Stimulated activated CD4-positive, alpha-beta T cell treated with anti-CD3 and anti-CD28 coated beads, Interleukin-1b, Interleukin-23, amount 100 ng/mL, for 1 hour (primary cell): ENCODE measurements around the gene PROB1.
"Not testable (repeated sequence)": the region's sequence is repeated elsewhere in the genome, so short reads cannot be mapped to it uniquely, and the experiment has no call there.

Experiments
- DNase-seq, 2 donors: peaks; one replicate each; pipeline ENCODE4 v3.0.0-alpha.2; 2020; ENCODE audit warnings: low read depth in 2 of 2

PROB1 gene, protein sequence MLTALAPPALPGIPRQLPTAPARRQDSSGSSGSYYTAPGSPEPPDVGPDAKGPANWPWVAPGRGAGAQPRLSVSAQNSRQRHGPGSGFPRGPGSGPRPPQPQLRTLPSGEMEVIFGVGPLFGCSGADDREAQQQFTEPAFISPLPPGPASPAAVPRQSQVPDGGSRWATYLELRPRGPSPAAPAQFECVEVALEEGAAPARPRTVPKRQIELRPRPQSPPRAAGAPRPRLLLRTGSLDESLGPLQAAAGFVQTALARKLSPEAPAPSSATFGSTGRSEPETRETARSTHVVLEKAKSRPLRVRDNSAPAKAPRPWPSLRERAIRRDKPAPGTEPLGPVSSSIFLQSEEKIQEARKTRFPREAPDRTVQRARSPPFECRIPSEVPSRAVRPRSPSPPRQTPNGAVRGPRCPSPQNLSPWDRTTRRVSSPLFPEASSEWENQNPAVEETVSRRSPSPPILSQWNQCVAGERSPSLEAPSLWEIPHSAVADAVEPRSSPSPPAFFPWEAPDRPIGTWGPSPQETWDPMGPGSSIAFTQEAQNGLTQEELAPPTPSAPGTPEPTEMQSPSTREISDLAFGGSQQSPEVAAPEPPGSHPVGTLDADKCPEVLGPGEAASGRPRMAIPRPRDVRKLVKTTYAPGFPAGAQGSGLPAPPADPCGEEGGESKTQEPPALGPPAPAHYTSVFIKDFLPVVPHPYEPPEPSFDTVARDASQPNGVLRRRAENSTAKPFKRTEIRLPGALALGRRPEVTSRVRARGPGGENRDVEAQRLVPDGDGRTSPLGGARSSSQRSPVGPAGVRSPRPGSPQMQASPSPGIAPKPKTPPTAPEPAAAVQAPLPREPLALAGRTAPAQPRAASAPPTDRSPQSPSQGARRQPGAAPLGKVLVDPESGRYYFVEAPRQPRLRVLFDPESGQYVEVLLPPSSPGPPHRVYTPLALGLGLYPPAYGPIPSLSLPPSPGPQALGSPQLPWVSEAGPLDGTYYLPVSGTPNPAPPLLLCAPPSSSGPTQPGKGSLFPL

GRCh38 chr5:139394654-139395566 is at the start of gene PROB1:
Gene PROB1, minus strand, starts transcription at chr5:139395104. Its CDS starts 23 bp downstream, at chr5:139395081.
- DNase-seq: no peak

- DNase-seq: no peak
Observed at GRCh38 chr5:139443831-139444453, 49.0 kb upstream of the PROB1 start.

DNA sequence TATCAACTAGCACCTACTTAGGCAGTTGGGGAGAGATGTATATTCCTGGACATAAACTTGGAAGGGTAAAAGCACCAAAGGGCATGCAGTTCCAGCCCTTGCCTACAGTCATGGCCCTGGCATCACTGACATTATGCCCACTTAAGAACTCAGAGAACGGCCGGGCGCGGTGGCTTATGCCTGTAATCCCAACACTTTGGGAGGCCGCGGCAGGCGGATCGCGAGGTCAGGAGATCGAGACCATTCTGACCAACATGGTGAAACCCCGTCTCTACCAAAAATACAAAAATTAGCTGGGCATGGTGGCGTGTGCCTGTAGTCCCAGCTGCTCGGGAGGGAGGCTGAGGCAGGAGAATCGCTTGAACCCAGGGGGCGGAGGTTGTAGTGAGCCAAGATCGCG is 45.5 kb upstream of the PROB1 start:
- not testable (repeated sequence) for DNase-seq

DNA sequence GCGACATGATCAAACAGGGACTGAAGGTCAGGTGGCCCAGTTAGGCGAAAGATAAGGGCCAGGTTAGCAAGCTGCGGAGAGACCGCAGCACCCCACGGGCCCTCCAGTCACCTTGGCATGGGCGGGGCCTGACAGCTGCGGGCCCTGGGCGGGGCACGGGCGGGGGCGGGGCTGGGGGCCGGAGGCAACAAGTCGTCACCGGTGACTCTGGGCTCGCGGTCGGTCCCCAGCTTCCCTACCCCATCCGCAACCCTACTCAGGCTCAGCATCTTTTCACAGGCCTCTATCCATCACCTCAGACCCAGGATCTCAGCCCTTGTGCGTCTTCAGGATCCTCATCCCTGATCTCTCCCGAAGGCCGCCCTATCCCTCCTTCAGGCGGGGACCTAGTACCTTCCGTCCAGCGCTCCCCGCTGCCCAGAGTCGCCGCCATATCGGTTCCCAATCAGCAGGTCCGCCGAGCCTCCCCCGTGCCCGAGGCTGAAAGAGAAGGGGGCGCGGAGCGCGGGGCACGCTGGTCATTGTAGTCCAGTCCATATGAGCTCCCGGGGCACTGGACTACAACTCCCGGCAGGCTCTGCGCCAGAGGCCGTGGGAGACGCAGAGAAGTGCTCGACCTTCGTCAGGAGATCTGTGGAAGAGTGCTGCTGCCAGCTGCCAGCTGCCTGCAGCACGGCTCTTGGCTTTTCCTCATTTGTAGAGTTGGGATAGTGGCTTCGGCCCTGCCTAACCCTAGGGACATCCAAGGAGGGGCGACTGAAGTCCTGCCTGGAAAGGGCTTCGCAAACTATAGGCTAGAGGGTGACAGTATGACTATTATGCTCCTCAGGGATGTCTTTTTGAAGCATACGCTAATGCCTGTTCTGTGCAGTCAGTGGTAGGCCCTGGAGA is 44.4 kb upstream of the PROB1 start, which contains the start of gene DNAJC18:
TSS of gene DNAJC18 (minus strand) at position 513 of the 891 bp plus-strand sequence. CDS start at position 433, 80 bp downstream.
- DNase-seq: peak; percentile 66 to 80

DNA sequence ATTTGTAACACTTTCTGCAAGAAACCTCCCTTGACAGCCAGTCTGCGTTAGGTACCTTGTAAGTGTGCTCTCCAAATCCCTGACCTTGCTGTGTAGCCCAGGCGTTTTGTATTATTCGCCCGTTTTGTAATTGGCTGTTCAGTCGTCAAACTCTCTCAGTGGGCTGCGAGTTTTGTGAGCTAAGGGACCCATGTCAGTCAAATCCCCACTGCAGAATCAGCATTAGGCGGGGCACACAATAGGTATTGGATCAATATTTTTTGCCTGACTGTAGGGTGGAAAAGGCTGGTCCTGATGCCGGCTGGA is 43.8 kb upstream of the PROB1 start:
- no peak for DNase-seq

DNA sequence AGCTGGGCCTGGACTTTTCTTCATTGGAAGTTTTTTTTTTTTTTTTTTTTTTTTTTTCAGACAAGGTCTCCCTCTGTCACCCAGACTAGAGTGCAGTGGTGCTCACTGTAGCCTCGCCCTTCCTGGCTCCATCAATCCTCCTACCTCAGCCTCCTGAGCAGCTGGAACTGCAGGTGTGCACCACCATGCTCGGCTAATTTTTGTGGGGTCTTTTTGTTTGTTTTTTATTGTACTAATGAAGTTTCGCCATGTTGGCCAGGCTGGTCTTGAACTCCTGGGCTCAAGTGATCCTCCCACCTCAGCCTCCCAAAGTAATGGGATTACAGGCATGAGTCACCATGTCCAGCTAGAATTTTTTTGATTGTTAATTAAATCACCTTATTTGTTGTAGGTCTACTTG is 40.8 kb upstream of the PROB1 start:
- DNase-seq: no peak

GRCh38 chr5:139431706-139432105 is 36.8 kb upstream of the PROB1 start:
- DNase-seq: no peak

GRCh38 chr5:139430015-139430414 is 35.1 kb upstream of the PROB1 start:
- DNase-seq: no peak

DNA sequence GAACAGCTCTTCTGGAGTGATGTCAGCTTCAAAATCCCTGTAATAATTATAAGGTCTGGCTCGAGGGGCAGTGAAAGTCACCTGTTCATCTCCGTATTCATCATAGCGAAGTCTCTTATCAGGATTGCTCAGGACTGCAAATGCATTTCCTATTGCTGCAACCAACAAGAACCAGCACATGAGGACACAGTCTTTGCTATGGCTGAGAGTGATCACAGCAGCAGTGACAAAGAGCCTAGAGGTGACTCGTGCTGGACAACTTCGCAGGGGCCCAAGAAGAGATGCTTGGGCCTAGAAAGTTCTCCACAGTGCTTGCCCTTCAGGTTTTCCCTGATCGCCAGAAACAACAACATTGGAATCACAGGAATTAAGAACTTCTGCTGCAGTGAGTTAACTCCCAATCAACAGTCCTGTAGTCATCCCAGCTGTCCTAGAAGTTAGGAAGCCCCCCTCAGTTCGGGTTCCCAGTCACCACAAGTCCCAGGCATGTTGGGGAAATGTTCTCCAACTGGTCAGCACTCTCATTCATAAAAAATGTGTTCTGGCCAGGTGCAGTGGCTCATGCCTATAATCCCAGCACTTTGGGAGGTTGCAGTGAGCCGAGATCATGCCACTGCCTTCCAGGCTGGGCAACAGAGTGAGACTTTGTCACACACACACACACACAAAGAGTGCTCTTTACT is 31.4 kb upstream of the PROB1 start:
- DNase-seq: no peak

GRCh38 chr5:139425497-139425896 is 30.6 kb upstream of the PROB1 start:
- DNase-seq: no peak

DNA sequence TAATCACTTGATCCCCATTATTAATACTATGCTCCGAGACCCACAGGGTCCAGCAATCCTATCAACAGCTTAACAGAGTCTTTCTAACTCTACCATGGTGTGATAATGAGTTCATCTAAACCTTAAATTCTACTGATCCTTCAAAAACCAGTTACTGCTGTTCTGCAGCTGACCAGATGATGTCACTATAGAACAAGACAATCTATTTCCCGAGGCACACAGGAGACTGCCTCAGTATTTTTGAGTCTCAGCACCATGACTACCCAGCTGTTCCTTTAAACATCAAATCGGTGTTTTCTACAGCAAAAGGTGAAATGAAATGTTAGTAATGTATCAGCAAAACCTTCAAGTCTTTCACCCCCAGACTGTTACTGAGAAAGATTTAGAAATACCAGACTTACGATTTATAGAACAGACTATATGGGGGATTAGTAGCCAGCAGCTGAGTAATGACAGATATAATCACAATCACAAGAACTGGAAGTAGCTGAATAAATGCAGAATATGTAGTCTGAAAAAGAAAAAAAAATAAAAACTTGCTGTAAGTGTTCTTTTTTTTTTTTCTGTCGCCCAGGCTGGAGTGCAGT is 27.5 kb upstream of the PROB1 start:
- DNase-seq: peak in 1 of 2 donors; percentile 35

- DNase-seq: no peak
Observed at GRCh38 chr5:139419226-139420192, 24.6 kb upstream of the PROB1 start.

DNA sequence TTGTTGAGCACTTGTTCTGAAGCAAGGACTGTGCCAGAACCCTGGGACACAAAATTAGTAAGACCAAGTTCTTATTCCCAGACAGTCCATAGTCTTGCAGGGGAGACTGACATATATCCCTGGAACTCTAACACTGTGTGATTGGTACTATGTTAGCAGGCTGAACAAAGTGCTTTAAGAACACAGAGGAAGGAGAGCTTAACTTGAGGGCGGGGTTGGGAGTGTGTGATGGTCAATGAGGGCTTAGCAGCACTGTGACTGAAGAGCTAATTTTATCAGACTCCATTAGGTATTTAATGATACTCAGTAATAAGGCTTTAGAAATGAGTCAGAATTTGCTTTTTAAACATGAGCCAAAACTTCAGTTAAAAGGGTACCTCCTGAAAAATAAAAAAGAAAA is 23.9 kb upstream of the PROB1 start:
- DNase-seq: no peak

GRCh38 chr5:139417214-139417613 is 22.3 kb upstream of the PROB1 start:
- DNase-seq: no peak

- no peak for DNase-seq
Observed at GRCh38 chr5:139416651-139417050, 21.7 kb upstream of the PROB1 start.

DNA sequence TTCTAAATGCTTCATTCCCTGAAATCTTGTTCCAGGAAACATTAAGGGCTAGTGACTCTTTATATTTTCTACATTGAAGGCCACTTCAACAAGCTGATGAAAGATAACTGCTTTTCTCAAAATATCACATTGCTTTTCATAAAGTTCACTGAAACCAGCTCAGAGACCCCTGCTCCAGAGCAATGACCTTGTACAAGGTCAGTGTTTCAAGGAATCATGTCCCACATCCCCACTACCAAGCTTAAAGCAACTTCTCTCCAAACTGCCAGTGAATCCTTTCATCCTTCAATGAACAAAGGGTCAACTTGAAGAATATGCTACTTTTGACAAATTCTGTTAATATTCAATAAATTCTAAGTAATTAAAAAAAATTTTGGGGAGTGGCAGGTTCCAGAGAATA is 21.0 kb upstream of the PROB1 start:
- DNase-seq: no peak

DNA sequence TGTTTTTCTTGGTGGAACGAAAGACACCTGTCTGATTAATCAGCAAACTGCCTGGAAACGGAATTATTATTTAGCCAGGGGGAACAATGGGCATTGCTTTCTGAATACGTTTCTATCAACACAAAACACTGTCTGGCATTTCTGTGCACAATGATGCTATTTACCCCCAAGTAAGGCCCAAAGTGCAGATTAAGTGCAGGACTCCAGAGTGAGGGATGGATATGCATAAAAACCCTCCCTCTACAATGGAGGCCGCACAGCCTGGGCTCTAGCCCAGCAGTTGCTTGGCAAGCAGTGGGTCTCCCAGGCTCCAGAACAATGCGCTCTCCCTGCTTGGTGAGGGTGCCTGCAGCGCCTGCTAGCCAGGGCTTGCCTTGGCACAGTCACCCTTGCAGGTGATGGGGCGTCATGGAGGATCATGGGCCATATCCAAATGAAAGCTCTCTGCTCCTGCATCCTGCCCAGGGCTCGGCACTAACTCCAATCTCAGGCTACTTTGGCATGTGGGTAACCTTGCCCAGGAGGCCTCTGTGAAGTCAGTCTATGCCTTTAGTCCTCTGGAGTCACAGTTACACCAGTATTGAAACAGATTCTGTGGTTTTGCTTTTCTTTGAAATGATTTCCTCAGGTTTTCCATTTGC is 20.4 kb upstream of the PROB1 start:
- DNase-seq: no peak
